Left renal cortex interstitium (tissue), 4 donors: ENCODE results near the gene TRABD2A. TPM values are rescaled to one million over a fixed set of nuclear protein-coding genes. Genes with fewer than 3 reads are reported as not detected.

Source experiments
- DNase-seq, 4 donors: peaks; one replicate each; pipeline ENCODE4 v3.0.0-alpha.2; 2013; ENCODE audit warnings: low read depth in 4 of 4, low spot score in 2 of 4, missing footprints in 1 of 4
- polyA plus RNA-seq, 4 donors: library from polyadenylated mRNA; unstranded; fragments of 120-200 nt; gene quantifications; one replicate each; pipeline ENCODE4 v1.2.1, GENCODE V29; 2013; ENCODE audit not compliant: insufficient read length in 4 of 4

The TRABD2A gene
- polyA plus RNA-seq, 4 donors, result 0.27 to 0.82 (median 0.49) TPM

GRCh38 chr2:84830095-84830494 is 50.8 kb downstream of the TRABD2A start:
- DNase-seq, result no peak

- no peak for DNase-seq
Observed at GRCh38 chr2:84829693-84830092, 51.2 kb downstream of the TRABD2A start.

- DNase-seq, result no peak
Observed at GRCh38 chr2:84827978-84828575, 52.8 kb downstream of the TRABD2A start.

GRCh38 chr2:84823788-84824187 is 57.1 kb downstream of the TRABD2A start:
- DNase-seq, result no peak

- DNase-seq, result no peak
Observed at GRCh38 chr2:84823229-84823628, 57.7 kb downstream of the TRABD2A start.

- no peak for DNase-seq
Observed at GRCh38 chr2:84821806-84822205, 59.1 kb downstream of the TRABD2A start.

- DNase-seq, result no peak
Observed at GRCh38 chr2:84817239-84817655, 63.6 kb downstream of the TRABD2A start.

GRCh38 chr2:84816426-84817026 is 64.4 kb downstream of the TRABD2A start:
- no peak for DNase-seq

GRCh38 chr2:84815146-84815545 is 65.7 kb downstream of the TRABD2A start:
- DNase-seq, result no peak

- no peak for DNase-seq
Observed at GRCh38 chr2:84811839-84812431, 68.9 kb downstream of the TRABD2A start.

- no peak for DNase-seq
Observed at GRCh38 chr2:84808279-84808678, 72.6 kb downstream of the TRABD2A start.

- DNase-seq, result no peak
Observed at GRCh38 chr2:84807063-84807485, 73.8 kb downstream of the TRABD2A start.

GRCh38 chr2:84805250-84805958 is 75.5 kb downstream of the TRABD2A start:
- no peak for DNase-seq

GRCh38 chr2:84801811-84802210 is 79.1 kb downstream of the TRABD2A start:
- DNase-seq, result no peak

- no peak for DNase-seq
Observed at GRCh38 chr2:84800194-84800805, 80.6 kb downstream of the TRABD2A start.

GRCh38 chr2:84799772-84800171 is 81.1 kb downstream of the TRABD2A start:
- no peak for DNase-seq

- no peak for DNase-seq
Observed at GRCh38 chr2:84797271-84797670, 83.6 kb downstream of the TRABD2A start.

GRCh38 chr2:84796798-84797197 is 84.1 kb downstream of the TRABD2A start:
- no peak for DNase-seq

GRCh38 chr2:84793641-84794040 is 87.2 kb downstream of the TRABD2A start:
- no peak for DNase-seq

GRCh38 chr2:84792856-84793522 is 87.9 kb downstream of the TRABD2A start:
- DNase-seq, result no peak

- DNase-seq, result no peak
Observed at GRCh38 chr2:84788498-84788897, 92.4 kb downstream of the TRABD2A start.
